Stimulated activated CD8-positive, alpha-beta memory T cell treated with anti-CD3 and anti-CD28 coated beads, Interleukin-12 subunit alpha, Interleukin-12 subunit beta, amount 100 ng/mL, for 1 hour (primary cell): ENCODE results near the gene ZNF618.
"Not testable (repeated sequence)": the region's sequence is repeated elsewhere in the genome, so short reads cannot be mapped to it uniquely, and the experiment has no call there.

Experiments
- DNase-seq: peaks from one replicate; pipeline ENCODE4 v3.0.0-alpha.2; 2020; ENCODE audit warnings: low read depth

The ZNF618 gene

DNA sequence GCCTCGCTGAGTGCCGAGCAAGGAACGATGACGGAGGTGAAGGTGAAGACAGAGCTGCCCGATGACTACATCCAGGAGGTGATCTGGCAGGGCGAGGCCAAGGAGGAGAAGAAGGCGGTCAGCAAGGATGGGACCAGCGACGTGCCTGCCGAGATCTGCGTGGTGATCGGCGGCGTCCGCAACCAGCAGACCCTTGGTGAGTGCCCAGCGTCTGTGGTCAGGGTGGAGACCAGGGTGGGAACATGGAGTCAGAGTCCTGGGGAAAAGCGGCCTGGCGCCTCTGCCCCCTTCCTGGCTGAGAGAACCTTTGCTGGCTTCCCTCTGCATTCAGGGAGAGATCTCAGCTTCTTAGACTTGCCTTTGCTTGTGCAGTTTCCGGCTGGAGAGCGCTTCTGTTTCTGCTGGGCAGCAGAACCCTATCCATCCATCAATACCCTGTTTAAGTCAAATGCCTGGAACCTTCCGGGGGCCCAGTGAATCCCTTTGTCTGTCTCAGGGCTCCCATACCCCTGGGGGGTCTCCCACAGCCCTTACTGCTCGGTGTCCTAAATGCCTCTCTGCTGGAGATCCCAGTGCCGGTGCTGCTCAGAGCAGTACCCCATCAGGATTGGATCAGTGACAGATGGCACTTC lies 112.4 kb downstream of the ZNF618 start:
- no peak for DNase-seq

DNA sequence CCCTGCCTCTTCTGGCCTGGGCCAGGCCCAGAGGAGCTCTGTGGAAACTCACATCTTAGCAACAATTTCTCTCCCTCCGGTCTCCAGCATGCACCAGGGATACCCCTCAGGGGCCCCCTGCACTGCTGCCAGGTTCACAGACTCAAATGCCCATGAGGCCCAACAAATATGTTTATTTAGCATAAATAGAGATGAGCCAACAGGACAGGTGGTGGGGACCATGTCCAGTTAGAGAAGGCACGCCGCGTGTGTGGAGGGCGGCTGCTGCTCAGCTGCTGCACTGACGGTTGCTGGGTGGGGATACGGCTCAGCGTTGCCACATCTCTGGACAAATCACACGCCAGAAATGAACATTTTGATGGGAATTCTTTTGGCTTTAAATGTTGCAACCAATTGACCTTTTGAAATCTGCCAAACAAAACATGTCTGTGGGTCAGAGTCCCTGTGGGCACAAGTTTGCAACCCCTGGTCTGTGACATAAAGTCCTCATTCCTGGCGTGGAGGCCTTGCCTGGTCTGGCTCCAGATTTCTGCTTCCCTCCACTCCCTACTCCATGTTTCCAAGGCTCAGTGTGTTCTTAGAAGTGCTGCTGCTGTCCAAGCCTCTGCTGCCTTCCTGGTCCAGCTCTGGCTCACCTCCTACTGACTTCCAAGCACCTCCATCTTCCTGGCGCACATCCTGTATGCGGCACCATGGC lies 113.1 kb downstream of the ZNF618 start:
- no peak for DNase-seq

DNA sequence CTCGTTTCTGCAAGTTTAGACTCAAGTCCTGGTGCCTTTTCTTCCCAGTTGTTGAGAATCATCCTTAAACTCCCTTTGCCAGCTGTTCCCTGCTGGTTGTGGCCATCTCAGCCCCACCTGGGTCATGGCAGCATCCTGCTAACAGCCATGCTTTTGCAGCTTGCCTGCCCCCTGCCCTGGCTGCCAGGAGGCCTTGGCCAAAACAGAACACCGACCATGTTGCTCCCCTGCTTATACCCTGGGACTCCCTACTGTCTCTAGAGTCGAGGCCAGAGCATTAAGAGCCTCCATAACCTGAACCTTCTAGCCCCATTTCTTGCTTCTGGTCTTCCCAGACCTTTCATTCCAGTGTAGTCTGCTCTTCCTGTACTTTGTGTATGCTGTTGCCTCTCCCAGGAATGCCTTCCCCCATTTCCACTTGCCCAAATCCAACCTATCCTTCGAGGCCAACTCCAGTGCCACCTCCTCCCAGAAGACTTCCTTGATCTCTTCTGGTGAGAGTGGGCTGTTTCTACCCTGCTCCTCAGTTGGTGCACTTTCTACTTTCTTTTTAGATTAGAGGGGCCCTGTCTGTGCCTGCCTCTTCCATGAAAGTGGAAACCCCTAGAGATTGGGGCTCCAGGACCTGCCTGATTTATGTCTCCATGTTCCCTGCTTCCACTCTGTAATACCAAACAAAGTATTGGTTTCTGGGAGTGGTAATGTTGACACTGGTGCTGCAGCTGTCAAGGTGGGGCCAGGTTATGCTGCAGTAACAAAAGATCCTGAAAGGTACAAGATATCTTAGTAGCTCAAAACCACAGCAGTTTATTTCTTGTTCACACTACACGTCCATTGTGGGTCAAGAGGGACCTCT lies 113.8 kb downstream of the ZNF618 start:
- no peak for DNase-seq

DNA sequence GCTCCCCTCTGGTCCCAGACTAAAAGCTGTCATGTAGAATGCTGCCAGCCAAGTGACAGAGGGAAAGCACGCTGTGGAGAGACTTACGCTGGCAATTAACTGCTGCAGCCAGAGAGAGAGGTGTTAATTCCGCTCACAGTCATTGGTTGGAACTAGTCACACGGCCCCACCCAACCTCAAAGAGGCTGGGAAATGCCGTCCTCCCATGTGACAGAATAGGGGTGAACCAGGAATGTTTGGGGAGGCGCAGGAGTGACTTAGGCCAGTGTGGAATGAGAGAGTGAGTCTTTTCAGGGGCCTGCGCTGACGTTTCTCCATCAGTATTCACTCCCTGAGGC lies 114.4 kb downstream of the ZNF618 start:
- DNase-seq = no peak

- DNase-seq = no peak
These were observed 114.9 kb downstream of the ZNF618 start for GRCh38 chr9:113990975-113991471.

DNA sequence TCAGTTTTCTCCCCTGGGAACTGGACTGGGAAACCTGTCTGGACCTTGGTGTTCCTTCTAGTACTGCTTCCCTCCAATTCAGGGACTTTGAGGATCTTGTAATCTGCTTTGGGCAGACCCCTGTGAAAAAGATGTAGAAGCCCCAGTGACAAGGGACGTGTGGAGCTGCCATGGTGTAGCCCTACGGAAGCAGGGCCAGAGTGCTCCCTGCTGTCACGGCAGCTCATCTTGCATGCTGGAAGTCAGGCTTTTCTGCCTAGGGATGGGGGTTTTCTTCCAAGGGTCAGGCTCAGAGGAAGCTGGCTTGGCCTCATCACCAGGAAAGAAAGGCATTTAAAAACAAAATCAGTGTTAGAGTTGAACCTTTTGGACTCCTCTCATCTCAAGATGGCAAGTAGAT lies 115.6 kb downstream of the ZNF618 start:
- DNase-seq = no peak

DNA sequence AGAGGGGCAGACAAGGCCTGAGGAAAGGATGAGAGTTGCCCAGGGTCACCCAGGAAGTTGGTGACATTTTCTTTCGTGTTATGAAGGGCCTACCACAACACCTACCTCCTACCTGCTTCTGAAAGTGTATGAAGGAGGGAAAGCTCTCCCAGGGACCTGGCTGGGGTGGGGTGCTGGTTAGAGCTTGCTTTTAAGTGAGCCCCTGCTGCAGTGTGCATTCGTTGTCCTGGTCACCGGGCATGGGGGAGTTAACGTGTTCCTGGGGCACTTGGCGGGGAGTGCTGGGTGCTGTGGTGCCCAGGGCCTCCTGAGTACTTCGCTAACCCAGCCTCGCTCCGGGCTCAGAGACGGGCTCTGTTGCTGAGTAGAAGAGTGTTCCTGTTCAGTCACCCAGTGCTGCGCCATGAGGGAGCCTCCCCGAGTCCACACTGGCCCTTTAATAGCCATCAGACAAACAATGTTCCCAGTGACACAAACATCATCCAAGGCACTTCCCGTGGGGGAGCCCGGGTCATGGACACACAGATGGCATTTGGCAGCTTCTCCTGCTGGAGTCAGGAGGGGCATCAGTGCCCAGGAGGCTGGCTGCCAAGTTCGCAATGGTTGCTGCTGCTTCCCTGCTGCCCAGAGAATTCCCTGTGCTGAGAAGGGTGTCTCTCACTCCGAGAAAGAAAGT lies 116.3 kb downstream of the ZNF618 start:
- DNase-seq = no peak

DNA sequence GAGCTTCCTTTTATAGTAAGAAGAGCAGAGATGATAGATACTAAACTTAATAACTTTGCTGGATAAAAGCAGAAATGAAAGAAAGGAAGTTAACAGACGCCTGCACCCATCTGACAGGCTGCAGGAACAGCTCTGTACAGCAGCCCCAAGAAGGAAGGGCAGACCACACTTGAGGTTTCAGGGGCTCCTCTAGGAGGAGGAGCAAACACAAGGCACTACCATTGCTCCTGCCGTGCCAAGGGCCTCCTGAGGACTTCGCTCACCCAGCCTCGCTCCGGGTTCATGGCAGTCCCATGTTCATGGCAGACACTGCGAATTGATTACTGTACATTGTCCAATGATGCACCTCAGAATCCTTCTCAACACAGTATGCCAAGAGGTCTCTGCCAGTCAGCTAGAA lies 116.9 kb downstream of the ZNF618 start:
- DNase-seq = no peak

DNA sequence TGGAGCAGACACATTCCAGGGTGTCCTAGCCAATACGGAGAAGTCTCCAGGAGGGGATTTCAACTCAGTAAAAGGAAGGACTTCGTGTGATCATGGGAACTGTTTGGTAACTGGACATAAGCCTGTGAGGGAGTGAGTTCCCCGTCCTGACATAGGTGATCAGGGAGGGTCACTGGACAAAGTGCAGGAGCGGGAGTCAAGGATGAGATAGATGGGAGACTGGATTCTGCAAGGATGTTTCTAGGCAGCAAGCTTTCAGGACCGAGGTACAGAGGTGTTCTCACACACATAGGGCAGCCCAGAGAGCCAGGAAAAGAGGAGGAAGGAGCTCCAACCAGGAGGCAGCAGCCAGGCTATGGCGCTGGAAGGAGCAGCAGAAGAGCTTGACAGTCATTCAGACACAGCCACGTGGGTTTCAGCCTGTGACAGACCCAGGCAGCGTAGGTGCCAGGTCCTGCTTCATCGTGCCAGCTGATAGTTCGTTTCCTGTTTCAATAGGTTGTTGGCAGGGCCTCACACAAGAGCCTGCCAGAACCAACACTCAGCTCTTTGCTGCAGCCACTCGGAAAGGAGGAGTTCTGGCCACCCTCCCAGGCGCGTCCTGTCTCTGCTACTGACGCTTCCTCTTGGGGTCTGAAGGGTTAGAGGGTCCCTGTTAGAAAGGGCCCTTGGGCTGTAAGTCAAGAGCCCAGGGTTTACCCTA lies 117.9 kb downstream of the ZNF618 start:
- no peak for DNase-seq

DNA sequence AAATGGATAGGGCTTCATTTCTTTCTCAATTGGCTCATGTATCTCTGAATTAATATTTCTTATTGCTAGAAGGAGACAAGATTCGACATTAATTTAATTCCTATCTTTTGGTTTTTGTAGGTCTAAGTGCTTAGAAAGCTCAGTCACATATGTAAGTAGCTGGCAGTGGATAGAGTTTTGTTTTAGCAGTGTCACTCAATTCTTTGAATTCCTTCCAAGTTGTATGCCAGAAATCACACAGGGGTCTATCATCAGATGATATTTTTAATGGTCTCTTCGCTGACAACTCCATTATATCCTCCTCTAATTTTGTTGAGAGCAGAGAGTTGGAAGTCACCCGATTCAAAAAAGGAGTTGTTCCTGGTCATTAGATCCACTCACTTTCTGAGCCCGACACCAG lies 119.3 kb downstream of the ZNF618 start:
- DNase-seq = no peak

- no peak for DNase-seq
These were observed 119.9 kb downstream of the ZNF618 start for GRCh38 chr9:113995963-113996362.

GRCh38 chr9:113996531-113997001 lies 120.5 kb downstream of the ZNF618 start:
- DNase-seq = no peak

DNA sequence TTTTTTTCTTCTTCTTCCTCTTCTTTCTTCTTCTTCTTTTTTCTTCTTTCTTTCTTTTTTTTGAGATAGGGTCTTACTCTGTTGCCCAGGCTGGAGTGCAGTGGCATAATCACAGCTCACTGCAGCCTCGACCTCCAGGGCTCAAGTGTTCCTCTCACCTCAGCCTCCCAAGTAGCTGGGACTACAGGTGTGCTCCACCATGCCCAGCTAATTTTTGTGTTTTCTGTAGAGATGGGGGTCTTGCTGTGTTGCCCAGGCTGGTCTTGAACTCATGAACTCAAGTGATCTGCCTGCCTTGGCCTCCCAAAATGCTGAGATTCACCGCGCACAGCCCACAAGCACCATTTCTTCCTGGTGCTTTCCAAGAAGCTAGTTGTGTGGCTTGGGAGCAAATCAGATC lies 121.0 kb downstream of the ZNF618 start:
- DNase-seq = not testable (repeated sequence)

DNA sequence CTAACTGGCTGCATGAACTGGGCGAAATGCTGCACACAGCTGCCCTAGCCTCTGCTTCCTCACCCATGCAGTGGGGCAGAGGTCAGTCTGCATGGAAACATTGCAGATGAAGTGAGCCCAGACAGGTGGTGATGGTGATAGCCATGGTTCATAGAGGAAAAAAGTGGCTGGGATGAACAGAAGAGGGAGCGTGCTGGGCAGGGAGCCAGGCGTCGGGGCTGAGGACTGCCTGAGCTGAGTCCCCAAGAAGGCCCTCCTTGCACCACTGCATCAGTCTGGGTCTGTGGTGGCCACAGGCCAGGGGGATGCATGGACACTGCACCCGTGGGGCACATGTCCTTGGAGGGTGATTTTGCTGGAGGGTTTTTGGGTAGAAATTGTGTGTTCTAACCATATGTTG lies 121.5 kb downstream of the ZNF618 start:
- no peak for DNase-seq

DNA sequence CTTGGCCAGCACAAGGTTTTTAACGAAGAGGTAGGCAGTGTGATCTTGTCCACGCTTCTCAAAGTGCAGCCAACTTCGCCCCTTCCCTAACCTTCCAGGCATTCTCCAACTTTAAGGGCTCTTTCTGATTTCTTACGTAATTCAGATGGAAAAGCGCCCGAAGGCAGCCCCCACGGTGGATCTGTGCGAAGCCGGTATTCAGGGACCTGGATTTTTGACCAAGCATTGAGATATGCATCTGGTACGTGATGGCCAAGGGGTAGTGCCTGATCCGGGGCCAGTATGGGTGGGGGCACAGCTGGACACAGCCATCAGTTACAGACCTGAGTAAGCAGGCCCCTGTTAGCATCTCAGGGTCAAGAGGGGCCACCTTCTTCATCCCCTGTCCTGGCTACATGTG lies 122.0 kb downstream of the ZNF618 start:
- no peak for DNase-seq

- no peak for DNase-seq
These were observed 122.6 kb downstream of the ZNF618 start for GRCh38 chr9:113998525-113999255.

DNA sequence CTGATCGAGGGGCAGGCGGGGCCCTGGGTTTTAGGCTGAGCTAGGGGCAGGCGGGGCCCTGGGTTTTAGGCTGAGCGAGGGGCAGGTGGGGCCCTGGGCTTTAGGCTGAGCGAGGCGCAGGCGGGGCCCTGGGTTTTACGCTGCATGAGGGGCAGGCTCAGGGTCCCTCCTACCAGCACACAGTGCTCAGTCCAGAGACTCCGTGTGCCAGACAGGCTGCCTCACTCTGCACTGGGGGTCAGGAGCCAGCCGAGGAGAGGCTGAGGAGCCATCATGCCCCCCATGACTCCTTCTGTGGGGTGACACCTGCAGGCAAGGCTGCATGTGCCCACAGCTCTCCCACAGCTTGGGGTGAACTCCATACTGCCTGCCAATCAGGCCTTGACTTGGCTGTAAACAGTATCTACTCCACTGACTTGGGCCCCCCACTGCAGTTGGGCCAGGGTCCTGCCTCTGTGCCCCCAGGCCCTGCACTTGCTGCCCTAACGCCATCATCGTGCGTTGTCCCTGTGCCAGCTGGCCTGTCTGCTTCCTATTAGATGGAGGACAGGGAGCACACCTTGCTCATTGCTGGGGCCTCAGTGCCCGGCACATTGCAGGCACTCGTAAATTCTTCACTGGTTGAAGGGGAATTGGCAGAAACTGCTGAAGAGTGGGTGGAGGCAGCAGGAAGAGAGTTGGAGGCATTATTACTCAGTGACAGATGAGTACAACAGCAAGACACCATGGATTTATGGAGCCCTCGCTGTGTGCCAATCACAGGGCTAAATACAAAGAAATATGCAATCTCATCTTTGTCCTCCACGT lies 123.3 kb downstream of the ZNF618 start:
- DNase-seq = no peak

DNA sequence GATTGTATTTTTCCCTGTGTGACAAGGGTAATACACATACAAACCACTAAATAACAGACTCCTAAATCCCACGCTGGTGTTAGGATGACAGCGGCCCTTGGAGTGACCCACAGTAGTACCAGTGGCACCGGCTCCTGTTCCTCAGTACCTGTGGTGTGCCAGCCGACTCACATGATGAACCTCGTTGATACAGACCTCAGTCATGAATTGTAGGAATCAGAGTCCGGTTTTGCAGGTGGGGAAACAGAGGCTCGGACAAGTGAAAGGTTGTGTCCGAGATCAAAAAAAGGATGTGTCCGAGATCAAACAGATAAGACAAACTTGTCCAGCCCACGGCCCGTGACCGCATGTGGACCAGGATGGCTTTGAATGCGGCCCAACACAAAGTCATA lies 124.0 kb downstream of the ZNF618 start:
- DNase-seq = no peak

GRCh38 chr9:114000671-114001409 lies 124.7 kb downstream of the ZNF618 start:
- DNase-seq = no peak

DNA sequence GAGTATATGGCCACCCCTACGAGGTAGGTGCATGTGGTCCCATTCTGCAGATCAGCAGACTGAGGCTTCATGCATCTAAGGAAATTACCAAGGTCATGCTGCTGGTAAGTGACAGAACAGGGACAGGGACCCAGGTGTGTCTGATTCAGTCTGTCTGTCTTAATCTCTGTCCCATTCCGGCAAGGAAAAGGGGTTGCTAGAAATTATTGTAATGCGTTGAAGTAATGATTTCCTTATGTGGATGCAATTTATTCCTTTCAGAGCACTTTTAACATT lies 125.2 kb downstream of the ZNF618 start:
- DNase-seq = no peak
